IMR-90 (cell line): Measurements from ENCODE around the gene CRYZL1. TPM values are rescaled to one million over a fixed set of nuclear protein-coding genes. Genes with fewer than 3 reads are reported as not detected.

Experiments used
- ATAC-seq: fragments of 200-7000 bp; cut with Tn5 transposase; 2 replicates; pipeline ENCODE4 v1.9.1; 2020; ENCODE audit warnings: low read depth, mild to moderate bottlenecking, moderate library complexity
- BruUV-seq: library from RNA; stranded (reverse); fragments of 400-500 nt; replicated peaks from 2 replicates; lab custom pipeline; 2021; lab: Mats Ljungman, UMichigan
- CTCF ChIA-PET: fragments of 300-600 bp; formaldehyde crosslinking; extraction: SDS; loops from one replicate; lab custom pipeline; 2021; ENCODE audit warnings: antibody characterized with exemption; lab: Yijun Ruan, JAX
- POLR2A ChIA-PET: fragments of 300-600 bp; sonication (Branson Sonifier 250); formaldehyde crosslinking; loops from one replicate; lab custom pipeline; 2022; ENCODE audit warnings: antibody characterized with exemption; ENCODE audit not compliant: unreplicated experiment; lab: Charles Lee
- DNase-seq: peaks from one replicate; pipeline ENCODE4 v3.0.0; 2013
- H2AFZ ChIP-seq: replicated peaks from 2 replicates; pipeline ENCODE3; 2013; ENCODE audit warnings: low read length, mild to moderate bottlenecking; ENCODE audit not compliant: poor library complexity
- H2AK5ac ChIP-seq: 2 replicates; pipeline ENCODE4 v1.6.1; 2013; ENCODE audit warnings: low read depth, low read length, inconsistent platforms
- H2AK9ac ChIP-seq: replicated peaks from 2 replicates; pipeline ENCODE3; 2013; ENCODE audit warnings: mild to moderate bottlenecking, low read depth, low read length, moderate library complexity; ENCODE audit not compliant: poor library complexity
- H2BK120ac ChIP-seq: 2 replicates; pipeline ENCODE4 v1.6.1; 2013; ENCODE audit warnings: low read depth, low read length, inconsistent platforms
- H2BK15ac ChIP-seq: 3 replicates; pipeline ENCODE4 v1.6.1; 2013; ENCODE audit warnings: low read depth, low read length, inconsistent platforms
- H2BK20ac ChIP-seq: 2 replicates; pipeline ENCODE4 v1.6.1; 2013; ENCODE audit warnings: low read depth, mild to moderate bottlenecking, inconsistent platforms, low read length, moderate library complexity
- H2BK5ac ChIP-seq: 2 replicates; pipeline ENCODE4 v1.6.1; 2013; ENCODE audit warnings: mild to moderate bottlenecking, low read depth, low read length, inconsistent platforms; ENCODE audit not compliant: poor library complexity, severe bottlenecking
- H3K14ac ChIP-seq: replicated peaks from 2 replicates; pipeline ENCODE4 v1.6.1; 2013; ENCODE audit warnings: low read depth, low read length, inconsistent platforms
- H3K18ac ChIP-seq: 2 replicates; pipeline ENCODE4 v1.6.1; 2013; ENCODE audit warnings: low read depth, low read length, control low read depth
- H3K23ac ChIP-seq: 2 replicates; pipeline ENCODE4 v1.6.1; 2013; ENCODE audit warnings: low read depth, low read length, inconsistent platforms
- H3K27ac ChIP-seq: 2 replicates; pipeline ENCODE4 v1.5.1; 2013; ENCODE audit warnings: mild to moderate bottlenecking, control low read depth, low read length; ENCODE audit not compliant: insufficient read depth
- H3K27me3 ChIP-seq: 2 replicates; pipeline ENCODE4 v1.6.1; 2013; ENCODE audit warnings: low read length; ENCODE audit not compliant: control insufficient read depth, insufficient read depth
- H3K36me3 ChIP-seq: 2 replicates; pipeline ENCODE4 v1.6.1; 2013; ENCODE audit warnings: low read length, mixed read lengths; ENCODE audit not compliant: control insufficient read depth, insufficient read depth
- H3K4ac ChIP-seq: 2 replicates; pipeline ENCODE4 v1.6.1; 2013; ENCODE audit warnings: low read depth, low read length, inconsistent platforms
- H3K4me1 ChIP-seq: 2 replicates; pipeline ENCODE4 v1.6.1; 2013; ENCODE audit warnings: low read length, mixed read lengths; ENCODE audit not compliant: control insufficient read depth, insufficient read depth
- H3K4me2 ChIP-seq: 2 replicates; pipeline ENCODE4 v1.6.1; 2013; ENCODE audit warnings: low read depth, mild to moderate bottlenecking, control low read depth, low read length, moderate library complexity
- H3K4me3 ChIP-seq: 2 replicates; pipeline ENCODE4 v1.5.1; 2013; ENCODE audit warnings: low read depth, mild to moderate bottlenecking, control low read depth, low read length, moderate library complexity; ENCODE audit not compliant: insufficient read depth
- H3K56ac ChIP-seq: 2 replicates; pipeline ENCODE4 v1.6.1; 2013; ENCODE audit warnings: low read length, inconsistent platforms; ENCODE audit not compliant: insufficient read depth; ENCODE audit errors: extremely low read depth
- H3K79me1 ChIP-seq, 2 experiments: 2 replicates each; pipeline ENCODE4 v1.6.1; 2013; ENCODE audit warnings: low read length in 2 of 2, inconsistent platforms in 1 of 2, low read depth in 1 of 2
- H3K9ac ChIP-seq: 2 replicates; pipeline ENCODE4 v1.6.1; 2013; ENCODE audit warnings: low read depth, low read length, control low read depth
- H3K9me1 ChIP-seq: 2 replicates; pipeline ENCODE4 v1.6.1; 2013; ENCODE audit warnings: low read length, inconsistent platforms; ENCODE audit not compliant: insufficient read depth
- H3K9me3 ChIP-seq: 2 replicates; pipeline ENCODE4 v1.6.1; 2013; ENCODE audit warnings: low read length; ENCODE audit not compliant: control insufficient read depth, insufficient read depth
- H4K20me1 ChIP-seq: 2 replicates; pipeline ENCODE4 v1.6.1; 2013; ENCODE audit warnings: low read length, inconsistent platforms; ENCODE audit not compliant: insufficient read depth
- H4K5ac ChIP-seq: 2 replicates; pipeline ENCODE4 v1.6.1; 2013; ENCODE audit warnings: mild to moderate bottlenecking, low read depth, low read length, control low read depth
- H4K8ac ChIP-seq, 2 experiments: 2 replicates each; pipeline ENCODE4 v1.6.1; 2013; ENCODE audit warnings: low read depth in 2 of 2, low read length in 2 of 2, control low read depth in 1 of 2, inconsistent platforms in 1 of 2
- H4K91ac ChIP-seq: 2 replicates; pipeline ENCODE4 v1.6.1; 2013; ENCODE audit warnings: low read depth, low read length, inconsistent platforms; ENCODE audit not compliant: insufficient read depth
- BHLHE40 ChIP-seq: fragments of 150-350 bp; IDR thresholded peaks from 2 replicates; pipeline ENCODE4 v1.6.1; 2016; ENCODE audit warnings: mild to moderate bottlenecking, low read depth, low read length
- CEBPB ChIP-seq: IDR thresholded peaks from 2 replicates; pipeline ENCODE4 v1.6.1; 2012; ENCODE audit warnings: low read depth, low read length, improper control_type of control experiment
- CHD1 ChIP-seq: IDR thresholded peaks from 2 replicates; pipeline ENCODE4 v1.6.1; 2012; ENCODE audit warnings: low read depth, low read length, improper control_type of control experiment
- ELK1 ChIP-seq: fragments of 150-350 bp; IDR thresholded peaks from 2 replicates; pipeline ENCODE4 v1.6.1; 2016; ENCODE audit warnings: low read depth, mild to moderate bottlenecking, low read length, moderate library complexity, borderline replicate concordance
- FOS ChIP-seq: fragments of 150-350 bp; IDR thresholded peaks from 2 replicates; pipeline ENCODE4 v1.6.1; 2016; ENCODE audit warnings: low read depth, low read length
- MAFK ChIP-seq: IDR thresholded peaks from 2 replicates; pipeline ENCODE4 v1.6.1; 2012; ENCODE audit warnings: low read depth, low read length, improper control_type of control experiment
- MAZ ChIP-seq: IDR thresholded peaks from 2 replicates; pipeline ENCODE4 v1.6.1; 2012; ENCODE audit warnings: low read depth, mild to moderate bottlenecking, low read length, improper control_type of control experiment, moderate library complexity, borderline replicate concordance
- MXI1 ChIP-seq: IDR thresholded peaks from 2 replicates; pipeline ENCODE4 v1.6.1; 2012; ENCODE audit warnings: low read depth, mild to moderate bottlenecking, low read length, moderate library complexity, borderline replicate concordance
- NFE2L2 ChIP-seq: fragments of 150-350 bp; IDR thresholded peaks from 2 replicates; pipeline ENCODE4 v1.6.1; 2016; ENCODE audit warnings: low read depth, mild to moderate bottlenecking, low read length
- POLR2A ChIP-seq: IDR thresholded peaks from 2 replicates; pipeline ENCODE4 v1.6.1; 2012; ENCODE audit warnings: mild to moderate bottlenecking, low read depth, low read length
- RAD21 ChIP-seq: IDR thresholded peaks from 2 replicates; pipeline ENCODE4 v1.6.1; 2012; ENCODE audit warnings: low read length, improper control_type of control experiment
- RCOR1 ChIP-seq: IDR thresholded peaks from 2 replicates; pipeline ENCODE4 v1.6.1; 2012; ENCODE audit warnings: mild to moderate bottlenecking, low read length, improper control_type of control experiment; ENCODE audit not compliant: insufficient replicate concordance
- RFX5 ChIP-seq: IDR thresholded peaks from 2 replicates; pipeline ENCODE4 v1.8.0; 2012; ENCODE audit warnings: low read depth, mild to moderate bottlenecking, low read length, moderate library complexity
- SMC3 ChIP-seq: fragments of 150-350 bp; IDR thresholded peaks from 2 replicates; pipeline ENCODE4 v1.6.1; 2016; ENCODE audit warnings: low read depth, mild to moderate bottlenecking, antibody characterized with exemption, low read length, moderate library complexity
- dilution Hi-C: fragments of 300-500 bp; cut with HindIII; formaldehyde crosslinking; loops from one replicate; pipeline ENCODE4 v1.14.3; 2018; ENCODE audit warnings: low sequenced_read_pairs; ENCODE audit not compliant: unreplicated experiment
- in situ Hi-C: fragments of 300-500 bp; cut with MboI; formaldehyde crosslinking; loops from 3 replicates; pipeline ENCODE4 v1.14.3; 2019; ENCODE audit warnings: low sequenced_read_pairs, inconsistent platforms, mixed read lengths
- intact Hi-C: fragments of 100-400 bp; cut with micrococcal nuclease; formaldehyde crosslinking; loops from 2 replicates; pipeline ENCODE4 v1.10.0; 2022
- polyA plus RNA-seq, 3 experiments: library from polyadenylated mRNA; depleted of rRNA; stranded (reverse); fragments of >200 nt; gene quantifications; 2 replicates each; pipeline ENCODE4 v1.2.3, GENCODE V29; 2012; ENCODE audit warnings: low replicate concordance in 1 of 3
- total RNA-seq: library from RNA; depleted of rRNA; stranded (reverse); fragments of >200 nt; gene quantifications from 2 replicates; pipeline ENCODE4 v1.2.3, GENCODE V29; 2012
- TF ChIP-seq, protein P1 (sequence below): fragments of 150-350 bp; IDR thresholded peaks from 2 replicates; pipeline ENCODE4 v1.6.1; 2017; ENCODE audit warnings: mild to moderate bottlenecking, antibody characterized with exemption, low read length, low read depth
- TF ChIP-seq, protein P2 (sequence below): conservative IDR thresholded peaks from 2 replicates; pipeline ENCODE4 v1.5.1; 2012; ENCODE audit warnings: mild to moderate bottlenecking, low read depth, low read length, improper control_type of control experiment

Gene CRYZL1
- total and polyA plus RNA-seq, 2 of the 4 experiments (the other 2 are of a cell fraction): 19.9 to 28.5 TPM

DNA sequence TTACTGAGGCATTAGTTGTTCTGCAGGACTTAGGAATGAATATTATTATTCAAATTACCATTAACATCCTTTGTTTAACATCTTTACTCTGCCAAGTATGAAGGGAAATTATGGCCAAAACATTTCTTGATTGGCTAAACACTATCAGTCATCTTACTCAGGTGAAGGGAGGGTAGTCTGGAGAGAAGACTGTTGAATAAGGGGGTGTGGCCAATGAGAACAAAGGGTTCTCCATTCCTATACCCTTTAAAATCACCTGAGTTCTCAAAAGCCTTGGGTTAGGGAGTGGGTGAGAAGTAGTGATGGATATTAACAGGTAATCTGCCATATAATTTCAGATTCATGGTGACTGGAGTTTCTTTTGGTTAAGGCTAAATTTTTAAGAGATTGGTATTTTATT is 19.3 kb downstream of the CRYZL1 start:
- no TSS peak for BruUV-seq
- intact Hi-C loops: no loop called here
- Histone ChIP-seq H2AK5ac (no peak overlapping the region), H2AFZ (no peak overlapping the region), H3K4me2 (no peak overlapping the region), H3K14ac (no peak overlapping the region), H2AK9ac (no peak overlapping the region), H3K4me1 (no peaks in the 10 kb centered on the region), H2BK120ac (no peak overlapping the region), H2BK15ac (no peak overlapping the region), H4K8ac (no peak overlapping the region), H2BK5ac (no peak overlapping the region), H3K27ac (no peak overlapping the region), H4K20me1 (no peaks in the 10 kb centered on the region), H3K9me1 (no peaks in the 10 kb centered on the region; the same call in 1 of the 2 replicates), H4K5ac (no peak overlapping the region), H3K9me3 (no peaks in the 10 kb centered on the region), H2BK20ac (no peak overlapping the region), H3K79me1 (peaks cover 11 to 13% of the 10 kb centered on the region in 2 experiments; a peak in 3 of 4 replicates), H4K91ac (no peak overlapping the region), H3K4me3 (no peak overlapping the region), H3K23ac (no peak overlapping the region), H3K27me3 (no peaks in the 10 kb centered on the region), H3K9ac (no peak overlapping the region), H3K56ac (no peak overlapping the region), H3K36me3 (peaks cover 20% of the 10 kb centered on the region), H3K4ac (no peak overlapping the region), H3K18ac (no peak overlapping the region)
- ATAC-seq: no peak
- ChIA-PET CTCF (interaction anchor here (1.1 kb wide), 1 partner anchor 16 kb away, joined by 3 read pairs; no protein-coding TSS in a partner anchor), POLR2A (no interaction called here)
- DNase-seq: no peak
- dilution Hi-C loops: no loop called here
- TF ChIP-seq POLR2A (no peak), SMC3 (no peak), MXI1 (no peak), NFE2L2 (no peak), BHLHE40 (no peak), MAZ (no peak), ELK1 (no peak), CEBPB (no peak), MAFK (no peak), RAD21 (no peak), RFX5 (no peak), RCOR1 (no peak), CHD1 (no peak), FOS (no peak)
- TF ChIP-seq, protein P1, sequence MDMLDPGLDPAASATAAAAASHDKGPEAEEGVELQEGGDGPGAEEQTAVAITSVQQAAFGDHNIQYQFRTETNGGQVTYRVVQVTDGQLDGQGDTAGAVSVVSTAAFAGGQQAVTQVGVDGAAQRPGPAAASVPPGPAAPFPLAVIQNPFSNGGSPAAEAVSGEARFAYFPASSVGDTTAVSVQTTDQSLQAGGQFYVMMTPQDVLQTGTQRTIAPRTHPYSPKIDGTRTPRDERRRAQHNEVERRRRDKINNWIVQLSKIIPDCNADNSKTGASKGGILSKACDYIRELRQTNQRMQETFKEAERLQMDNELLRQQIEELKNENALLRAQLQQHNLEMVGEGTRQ: no peak
- TF ChIP-seq, protein P2, sequence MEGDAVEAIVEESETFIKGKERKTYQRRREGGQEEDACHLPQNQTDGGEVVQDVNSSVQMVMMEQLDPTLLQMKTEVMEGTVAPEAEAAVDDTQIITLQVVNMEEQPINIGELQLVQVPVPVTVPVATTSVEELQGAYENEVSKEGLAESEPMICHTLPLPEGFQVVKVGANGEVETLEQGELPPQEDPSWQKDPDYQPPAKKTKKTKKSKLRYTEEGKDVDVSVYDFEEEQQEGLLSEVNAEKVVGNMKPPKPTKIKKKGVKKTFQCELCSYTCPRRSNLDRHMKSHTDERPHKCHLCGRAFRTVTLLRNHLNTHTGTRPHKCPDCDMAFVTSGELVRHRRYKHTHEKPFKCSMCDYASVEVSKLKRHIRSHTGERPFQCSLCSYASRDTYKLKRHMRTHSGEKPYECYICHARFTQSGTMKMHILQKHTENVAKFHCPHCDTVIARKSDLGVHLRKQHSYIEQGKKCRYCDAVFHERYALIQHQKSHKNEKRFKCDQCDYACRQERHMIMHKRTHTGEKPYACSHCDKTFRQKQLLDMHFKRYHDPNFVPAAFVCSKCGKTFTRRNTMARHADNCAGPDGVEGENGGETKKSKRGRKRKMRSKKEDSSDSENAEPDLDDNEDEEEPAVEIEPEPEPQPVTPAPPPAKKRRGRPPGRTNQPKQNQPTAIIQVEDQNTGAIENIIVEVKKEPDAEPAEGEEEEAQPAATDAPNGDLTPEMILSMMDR: no peak
- in situ Hi-C loops: no loop called here
